Activated naive CD8-positive, alpha-beta T cell treated with anti-CD3 and anti-CD28 coated beads, Interleukin-2, amount 50 U/mL, for 24 hours (primary cell): ENCODE data around the gene TBC1D30.
"Not testable (repeated sequence)": the region's sequence is repeated elsewhere in the genome, so short reads cannot be mapped to it uniquely, and the experiment has no call there.

ENCODE experiments used
- ATAC-seq: fragments of 150-1000 bp; cut with Tn5 transposase; one replicate; pipeline ENCODE4 v1.10.0; 2021
- DNase-seq: peaks from one replicate; pipeline ENCODE4 v3.0.0; 2021
- H3K27ac Mint-ChIP-seq: one replicate; pipeline ENCODE4 v1.8.0; 2021; ENCODE audit warnings: mild to moderate bottlenecking, mixed read lengths
- H3K27me3 Mint-ChIP-seq: one replicate; pipeline ENCODE4 v1.8.0; 2021; ENCODE audit warnings: mixed read lengths
- H3K36me3 Mint-ChIP-seq: one replicate; pipeline ENCODE4 v1.8.0; 2021; ENCODE audit warnings: low read depth, mixed read lengths
- H3K4me1 Mint-ChIP-seq: one replicate; pipeline ENCODE4 v1.8.0; 2021; ENCODE audit warnings: mixed read lengths
- H3K4me3 Mint-ChIP-seq: one replicate; pipeline ENCODE4 v1.8.0; 2021; ENCODE audit warnings: mild to moderate bottlenecking, moderate library complexity, mixed read lengths
- H3K9me3 Mint-ChIP-seq: one replicate; pipeline ENCODE4 v1.8.0; 2021; ENCODE audit warnings: mixed read lengths

TBC1D30 gene

DNA sequence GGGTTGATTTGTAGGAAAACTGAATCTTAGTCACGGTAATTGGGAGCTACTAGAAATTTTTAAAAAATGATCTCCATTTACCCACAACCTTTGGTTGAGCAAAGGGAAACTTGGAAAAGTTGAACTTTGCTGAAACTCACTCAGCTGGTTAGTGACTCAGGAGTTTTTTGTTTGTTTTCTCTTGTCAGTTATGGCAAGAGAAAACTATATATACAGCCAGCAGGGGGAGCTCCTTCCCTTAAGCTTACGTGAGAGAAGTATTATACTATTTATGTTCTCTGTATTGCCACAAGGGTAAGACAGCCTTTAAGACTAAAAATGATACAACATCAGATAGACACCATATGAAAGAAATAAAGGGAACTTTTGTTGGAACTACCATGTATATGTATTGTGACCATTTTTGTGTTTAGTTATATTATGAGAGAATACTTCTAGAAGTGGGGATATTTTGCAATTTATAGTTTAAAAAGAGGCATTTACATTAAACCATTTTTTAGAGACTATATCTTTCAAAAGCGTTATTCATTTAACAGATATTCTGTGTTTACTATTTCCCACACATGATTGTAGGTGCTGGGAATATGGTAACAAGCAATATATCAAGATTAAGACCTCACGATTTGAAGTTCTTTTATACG lies 28.1 kb upstream of the TBC1D30 start:
- no peak overlapping the region for H3K4me3 Mint-ChIP-seq
- no peak overlapping the region for H3K27ac Mint-ChIP-seq
- peak; percentile 66 for DNase-seq
- H3K36me3 Mint-ChIP-seq = no peaks in the 10 kb centered on the region
- H3K9me3 Mint-ChIP-seq = no peaks in the 10 kb centered on the region
- peak; percentile 76 for ATAC-seq
- H3K27me3 Mint-ChIP-seq = peaks cover 17% of the 10 kb centered on the region
- H3K4me1 Mint-ChIP-seq = no peaks in the 10 kb centered on the region

DNA sequence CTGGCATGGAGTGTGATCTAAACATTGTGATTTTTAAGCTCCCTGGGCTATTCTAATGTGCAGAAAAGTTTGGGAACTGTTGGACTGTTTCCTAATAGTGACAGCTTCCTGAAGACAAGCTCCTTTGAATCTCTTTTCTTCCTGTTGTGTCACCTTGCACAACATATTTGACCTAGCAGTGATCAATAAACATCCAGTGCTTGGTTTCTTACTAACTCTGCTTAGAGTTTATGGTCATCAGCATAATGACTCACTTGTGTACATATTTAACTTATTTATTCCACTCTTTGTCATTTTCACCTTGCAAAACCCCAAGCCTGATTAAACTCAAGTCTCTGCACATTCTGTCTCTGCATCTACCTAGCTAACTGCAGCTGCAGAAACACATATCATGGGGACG lies 27.3 kb upstream of the TBC1D30 start:
- Mint-ChIP-seq H3K9me3 (no peaks in the 10 kb centered on the region), H3K36me3 (no peaks in the 10 kb centered on the region), H3K4me1 (peaks cover 1% of the 10 kb centered on the region), H3K27ac (no peak overlapping the region), H3K27me3 (peaks cover 19% of the 10 kb centered on the region), H3K4me3 (no peak overlapping the region)
- ATAC-seq (no peak), DNase-seq (no peak)

DNA sequence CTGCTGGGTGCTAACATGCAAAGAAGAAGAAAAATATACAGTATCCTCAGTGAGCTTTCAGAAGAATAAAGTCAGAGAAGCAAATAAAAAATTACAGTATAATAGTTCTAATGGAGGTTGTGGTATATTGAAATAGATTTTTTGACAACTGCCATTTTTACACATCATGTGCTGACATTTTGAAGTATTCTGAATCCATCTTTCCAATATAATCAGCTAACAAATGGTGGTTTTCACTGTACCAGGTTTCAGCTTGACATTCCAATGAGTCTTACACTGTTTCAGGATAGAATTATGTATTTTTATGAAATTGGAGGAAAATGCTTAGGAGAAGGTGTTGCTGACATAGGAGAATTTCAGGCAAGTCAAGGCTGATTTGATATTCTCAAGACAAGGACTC lies 26.3 kb upstream of the TBC1D30 start:
- ATAC-seq = no peak
- DNase-seq = no peak
- peaks cover 22% of the 10 kb centered on the region for H3K27me3 Mint-ChIP-seq
- H3K4me1 Mint-ChIP-seq = peaks cover 2% of the 10 kb centered on the region
- H3K4me3 Mint-ChIP-seq = no peak overlapping the region
- H3K36me3 Mint-ChIP-seq = no peaks in the 10 kb centered on the region
- no peaks in the 10 kb centered on the region for H3K9me3 Mint-ChIP-seq
- no peak overlapping the region for H3K27ac Mint-ChIP-seq

DNA sequence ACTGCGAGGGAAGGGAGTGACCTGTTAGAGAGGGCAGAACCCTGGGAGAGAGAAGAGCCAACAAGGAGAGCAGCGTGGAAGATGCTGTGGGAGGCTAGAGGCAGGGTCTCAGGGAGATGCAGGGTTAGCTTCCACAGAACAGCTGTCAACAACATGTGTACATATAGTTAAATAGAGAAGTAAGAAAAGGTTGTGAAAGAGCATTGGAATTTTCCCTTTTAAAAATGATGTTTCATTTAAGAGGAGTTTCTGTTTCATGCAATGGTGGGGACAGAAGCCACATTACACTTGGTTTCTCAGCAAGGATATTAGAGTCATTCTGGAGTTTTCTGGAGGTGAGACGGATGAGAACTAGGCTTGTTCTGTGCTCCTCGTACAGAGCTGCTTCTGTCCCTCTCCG lies 23.8 kb upstream of the TBC1D30 start:
- H3K27ac Mint-ChIP-seq = no peak overlapping the region
- H3K27me3 Mint-ChIP-seq = peaks cover 33% of the 10 kb centered on the region
- no peak for DNase-seq
- H3K4me1 Mint-ChIP-seq = peaks cover 2% of the 10 kb centered on the region
- H3K9me3 Mint-ChIP-seq = no peaks in the 10 kb centered on the region
- H3K4me3 Mint-ChIP-seq = no peak overlapping the region
- peak; percentile 33 for ATAC-seq
- H3K36me3 Mint-ChIP-seq = no peaks in the 10 kb centered on the region

DNA sequence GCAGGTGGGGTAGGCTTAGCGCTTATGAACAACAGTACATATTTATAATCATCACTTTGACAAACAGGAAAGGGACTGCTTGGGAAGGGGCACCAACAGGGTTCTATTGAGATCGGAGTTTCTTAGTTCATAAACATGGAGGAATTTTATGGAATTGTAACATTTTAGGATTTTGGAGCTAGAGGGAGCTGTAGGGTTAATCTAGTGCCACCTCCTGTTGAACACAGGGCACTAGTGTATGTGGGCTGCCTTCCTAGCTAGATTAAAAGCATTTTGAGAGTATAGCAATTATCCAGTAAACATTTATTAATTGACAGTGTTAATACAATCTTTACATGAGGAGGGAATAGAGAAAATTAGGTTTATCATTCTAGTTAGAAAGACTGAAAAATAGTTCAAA lies 23.1 kb upstream of the TBC1D30 start:
- DNase-seq = no peak
- Mint-ChIP-seq H3K4me3 (no peak overlapping the region), H3K27me3 (peaks cover 37% of the 10 kb centered on the region), H3K9me3 (no peaks in the 10 kb centered on the region), H3K27ac (no peak overlapping the region), H3K4me1 (peaks cover 2% of the 10 kb centered on the region), H3K36me3 (no peaks in the 10 kb centered on the region)
- ATAC-seq = no peak

DNA sequence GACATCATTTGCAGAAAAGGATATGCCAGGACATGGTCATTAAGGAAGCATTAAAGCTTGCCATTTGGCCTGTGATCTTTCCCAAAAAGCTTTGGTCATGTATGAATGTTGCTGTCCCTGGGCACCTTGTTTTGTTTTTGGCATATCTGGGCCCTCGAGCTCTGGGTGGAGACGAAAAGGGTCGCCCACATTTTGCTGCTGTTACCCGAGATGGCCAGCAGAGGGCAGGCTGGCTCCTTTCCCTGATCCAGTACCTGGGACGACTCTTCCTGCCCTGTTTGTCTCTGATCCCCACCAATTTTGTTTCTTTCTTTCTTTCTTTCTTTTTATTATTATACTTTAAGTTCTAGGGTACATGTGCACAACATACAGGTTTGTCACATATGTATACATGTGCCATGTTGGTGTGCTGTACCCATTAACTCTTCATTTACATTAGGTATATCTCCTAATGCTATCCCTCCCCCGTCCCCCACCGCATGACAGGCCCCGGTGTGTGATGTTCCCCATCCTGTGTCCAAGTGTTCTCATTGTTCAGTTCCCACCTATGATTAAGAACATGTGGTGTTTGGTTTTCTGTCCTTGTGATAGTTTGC lies 22.2 kb upstream of the TBC1D30 start:
- H3K27me3 Mint-ChIP-seq = peaks cover 44% of the 10 kb centered on the region
- H3K36me3 Mint-ChIP-seq, H3K4me1 Mint-ChIP-seq, H3K4me3 Mint-ChIP-seq, H3K9me3 Mint-ChIP-seq, H3K27ac Mint-ChIP-seq: not testable (repeated sequence)
- ATAC-seq (peak; percentile 80), DNase-seq (peak; percentile 72)

DNA sequence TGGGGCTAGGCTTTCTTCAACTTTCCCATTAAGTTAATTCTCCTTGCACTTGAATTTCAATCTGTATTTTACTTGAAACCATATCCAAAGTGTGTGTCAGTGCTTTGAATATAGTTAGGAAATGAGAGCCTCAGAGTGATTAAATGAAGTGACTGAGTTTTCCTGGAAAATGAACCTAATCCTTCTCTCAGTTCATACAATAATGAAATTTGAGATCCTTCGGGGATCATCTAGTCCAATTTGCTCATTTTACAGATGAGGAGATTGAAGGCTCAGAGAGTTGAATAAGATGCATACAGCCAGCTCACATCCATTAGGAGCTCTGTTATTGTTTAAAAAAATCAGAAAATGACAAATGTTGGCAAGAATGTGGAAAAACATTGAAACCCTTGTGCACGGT lies 18.3 kb upstream of the TBC1D30 start:
- Mint-ChIP-seq H3K4me1 (peaks cover 6% of the 10 kb centered on the region), H3K27me3 (peaks cover 56% of the 10 kb centered on the region), H3K9me3 (peaks cover 4% of the 10 kb centered on the region), H3K36me3 (no peaks in the 10 kb centered on the region), H3K27ac (no peak overlapping the region), H3K4me3 (no peak overlapping the region)
- no peak for DNase-seq
- no peak for ATAC-seq

DNA sequence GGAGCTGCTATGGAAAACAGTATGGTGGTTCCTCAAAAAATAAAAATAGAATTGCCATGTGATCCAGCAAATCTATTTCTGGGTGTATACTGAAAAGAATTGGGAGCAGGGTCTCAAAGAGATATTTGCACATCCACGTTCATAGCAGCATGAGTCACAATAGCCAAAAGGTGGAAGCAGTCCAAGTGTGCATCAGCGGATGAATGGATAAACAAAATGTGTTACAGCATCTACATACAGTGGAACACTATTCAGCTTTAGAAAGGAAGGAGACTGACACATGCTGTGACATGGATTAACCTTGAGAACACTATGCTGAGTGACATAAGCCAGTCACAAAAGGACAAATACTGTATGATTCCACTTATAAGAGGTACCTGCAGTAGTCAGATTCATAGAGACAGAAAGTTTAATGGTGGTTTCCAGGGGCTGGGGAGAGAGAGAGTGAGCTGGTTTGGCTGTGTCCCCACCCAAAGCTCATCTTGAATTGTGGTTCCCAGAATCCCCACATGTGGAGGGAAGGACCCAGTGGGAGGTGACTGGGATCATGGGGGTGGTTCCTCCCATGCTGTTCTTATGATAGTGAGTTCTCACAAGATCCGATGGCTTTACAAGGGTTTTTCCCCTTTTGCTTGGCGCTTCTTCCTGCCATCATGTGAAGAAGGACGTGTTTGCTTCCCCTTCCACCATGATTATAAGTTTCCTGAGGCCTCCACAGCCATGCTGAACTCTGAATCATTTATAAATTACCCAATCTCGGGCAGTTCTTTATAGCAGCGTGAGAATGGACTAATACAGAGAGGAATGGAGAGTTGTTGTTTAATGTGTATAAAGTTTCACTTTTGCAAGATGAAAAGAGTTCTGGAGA lies 17.6 kb upstream of the TBC1D30 start:
- Mint-ChIP-seq H3K36me3 (no peaks in the 10 kb centered on the region), H3K9me3 (peaks cover 4% of the 10 kb centered on the region), H3K4me1 (peaks cover 6% of the 10 kb centered on the region), H3K4me3 (no peak overlapping the region), H3K27me3 (peaks cover 57% of the 10 kb centered on the region), H3K27ac (no peak overlapping the region)
- no peak for DNase-seq
- no peak for ATAC-seq

DNA sequence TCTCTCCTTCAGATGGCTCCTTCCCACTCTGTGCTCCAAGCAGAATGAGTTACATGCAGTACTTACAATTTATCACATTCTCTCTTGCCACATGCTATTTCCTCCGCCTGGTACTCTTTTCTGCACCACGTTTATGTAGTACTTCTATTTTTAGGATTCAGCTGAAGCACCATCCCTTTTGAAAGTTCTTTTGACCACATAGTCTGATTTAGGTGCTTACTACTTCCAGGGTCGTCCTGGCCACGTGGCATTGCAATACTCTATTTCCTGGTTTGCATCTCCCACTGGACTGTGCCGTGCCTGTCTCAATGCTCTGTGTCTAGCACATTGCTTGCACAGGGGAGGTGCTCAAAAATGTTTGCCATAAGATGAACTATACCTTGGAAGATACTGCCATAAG lies 16.3 kb upstream of the TBC1D30 start:
- DNase-seq (no peak), ATAC-seq (no peak)
- H3K36me3 Mint-ChIP-seq = no peaks in the 10 kb centered on the region
- H3K9me3 Mint-ChIP-seq = peaks cover 4% of the 10 kb centered on the region
- peaks cover 53% of the 10 kb centered on the region for H3K27me3 Mint-ChIP-seq
- H3K4me3 Mint-ChIP-seq = no peak overlapping the region
- no peak overlapping the region for H3K27ac Mint-ChIP-seq
- peaks cover 4% of the 10 kb centered on the region for H3K4me1 Mint-ChIP-seq

DNA sequence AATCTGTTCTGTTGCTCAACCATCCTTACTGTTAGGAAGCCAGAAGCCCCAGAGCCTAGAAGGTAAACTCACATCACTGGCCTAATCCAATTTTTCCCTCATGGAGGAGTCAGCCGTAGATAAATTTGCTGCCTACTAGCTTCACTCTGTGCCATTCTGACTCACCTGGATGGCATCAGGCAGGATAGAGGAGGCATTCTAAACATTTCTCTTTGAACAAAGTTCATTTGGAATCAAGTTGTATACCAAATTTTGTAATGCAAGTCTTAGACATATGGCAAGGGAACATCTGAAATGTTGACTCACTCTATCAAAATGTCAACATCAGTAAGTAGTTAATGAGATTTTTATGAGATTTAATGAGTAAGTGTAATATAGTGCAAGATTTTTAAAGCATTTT lies 13.6 kb upstream of the TBC1D30 start:
- peaks cover 4% of the 10 kb centered on the region for H3K4me1 Mint-ChIP-seq
- no peaks in the 10 kb centered on the region for H3K36me3 Mint-ChIP-seq
- no peak overlapping the region for H3K27ac Mint-ChIP-seq
- H3K27me3 Mint-ChIP-seq = peaks cover 41% of the 10 kb centered on the region
- peaks cover 4% of the 10 kb centered on the region for H3K9me3 Mint-ChIP-seq
- no peak overlapping the region for H3K4me3 Mint-ChIP-seq
- DNase-seq (no peak), ATAC-seq (no peak)

DNA sequence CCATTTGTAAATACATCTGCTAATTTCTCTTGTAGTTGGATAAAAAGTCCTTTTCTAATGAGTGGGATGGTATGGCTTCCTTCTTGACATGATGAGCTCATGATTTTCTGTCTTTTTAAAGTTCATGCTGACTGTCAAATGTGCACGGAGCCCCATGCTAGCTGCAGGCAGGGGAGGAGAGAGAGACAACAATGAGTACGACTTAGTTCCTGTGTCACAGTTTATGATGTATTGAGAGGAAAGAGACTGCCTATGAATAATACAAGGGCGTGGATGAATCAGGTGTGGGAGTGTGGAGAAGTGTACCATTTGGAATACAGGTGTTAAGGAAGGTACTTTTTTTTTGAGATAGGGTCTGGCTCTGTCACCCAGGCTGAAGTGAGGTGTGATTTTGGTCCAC lies 10.7 kb upstream of the TBC1D30 start:
- no peak overlapping the region for H3K4me3 Mint-ChIP-seq
- no peaks in the 10 kb centered on the region for H3K9me3 Mint-ChIP-seq
- no peak overlapping the region for H3K27ac Mint-ChIP-seq
- peaks cover 30% of the 10 kb centered on the region for H3K27me3 Mint-ChIP-seq
- H3K4me1 Mint-ChIP-seq = no peaks in the 10 kb centered on the region
- no peaks in the 10 kb centered on the region for H3K36me3 Mint-ChIP-seq
- DNase-seq (no peak), ATAC-seq (no peak)

DNA sequence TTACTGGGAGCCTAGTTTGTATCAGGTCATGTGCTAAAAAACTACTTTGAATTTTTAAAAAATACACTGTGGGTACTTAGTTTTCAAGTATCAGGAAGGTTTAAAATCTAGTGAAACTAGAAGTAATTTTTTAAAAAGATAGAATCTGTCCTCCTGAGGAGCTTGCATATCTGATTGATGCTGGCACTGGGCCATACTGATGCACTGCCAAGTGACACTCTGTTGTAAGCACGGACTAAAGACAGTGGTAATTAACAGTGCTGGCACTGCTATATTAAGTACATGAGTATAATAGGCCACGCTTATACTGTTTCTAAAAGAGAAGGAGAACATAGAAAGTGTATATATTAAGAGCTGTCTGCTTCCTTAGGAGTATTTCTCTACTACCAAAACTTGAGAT lies 10.0 kb upstream of the TBC1D30 start:
- Mint-ChIP-seq H3K27me3 (peaks cover 25% of the 10 kb centered on the region), H3K4me3 (no peak overlapping the region), H3K27ac (no peak overlapping the region), H3K36me3 (no peaks in the 10 kb centered on the region), H3K9me3 (no peaks in the 10 kb centered on the region), H3K4me1 (no peaks in the 10 kb centered on the region)
- DNase-seq (no peak), ATAC-seq (no peak)

DNA sequence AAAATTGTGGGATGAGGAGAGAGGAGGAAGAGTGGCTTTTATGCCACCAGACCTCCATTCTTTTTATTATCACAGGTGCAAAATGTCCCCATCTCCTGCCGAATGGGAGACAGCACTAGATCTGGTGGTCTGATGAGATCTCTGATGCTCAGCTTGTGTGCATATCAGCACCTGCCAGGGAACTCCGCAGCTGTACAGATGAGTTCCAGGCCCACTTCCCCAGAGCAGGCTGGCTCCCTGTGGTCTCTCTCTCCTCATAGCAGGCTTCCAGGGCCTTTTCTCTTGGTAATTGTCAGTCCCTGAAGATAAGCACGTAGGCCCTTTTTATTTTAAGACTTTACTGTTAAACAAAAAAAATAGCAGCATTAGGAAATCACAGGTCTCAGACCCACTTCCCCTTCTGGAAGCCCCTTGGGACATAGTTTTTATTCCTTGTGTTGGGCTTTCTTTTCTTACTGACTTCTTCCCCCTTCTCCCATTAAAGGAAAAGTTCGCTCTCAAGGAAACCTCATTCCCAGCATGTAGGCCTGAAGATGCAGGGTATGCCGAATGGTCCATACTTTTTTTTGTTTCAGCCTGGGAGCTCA lies 4.5 kb upstream of the TBC1D30 start:
- H3K4me3 Mint-ChIP-seq = no peak overlapping the region
- peaks cover 2% of the 10 kb centered on the region for H3K36me3 Mint-ChIP-seq
- H3K9me3 Mint-ChIP-seq = no peaks in the 10 kb centered on the region
- H3K27ac Mint-ChIP-seq = no peak overlapping the region
- DNase-seq (no peak), ATAC-seq (no peak)
- H3K27me3 Mint-ChIP-seq = peaks cover 25% of the 10 kb centered on the region
- peaks cover 2% of the 10 kb centered on the region for H3K4me1 Mint-ChIP-seq

DNA sequence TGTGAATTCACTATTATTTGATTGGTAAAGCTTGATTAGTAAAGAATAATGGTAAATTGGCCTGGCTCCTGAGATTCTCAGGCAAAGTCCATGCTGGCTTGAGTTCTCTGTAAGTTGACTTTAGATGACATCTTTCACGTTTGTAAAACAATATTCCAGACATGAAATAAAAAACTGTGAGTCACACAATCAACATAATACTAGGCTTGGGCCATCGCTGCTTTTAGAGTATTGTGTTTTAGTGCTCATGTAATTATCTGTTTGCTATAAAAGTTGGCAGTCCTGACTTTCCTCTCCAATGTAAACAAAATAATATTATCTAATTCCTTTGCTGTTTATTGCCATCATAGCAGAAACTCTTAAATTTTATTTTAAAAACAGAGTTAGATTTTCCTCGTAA lies 3.9 kb upstream of the TBC1D30 start:
- peaks cover 2% of the 10 kb centered on the region for H3K36me3 Mint-ChIP-seq
- no peaks in the 10 kb centered on the region for H3K9me3 Mint-ChIP-seq
- no peak overlapping the region for H3K4me3 Mint-ChIP-seq
- H3K27ac Mint-ChIP-seq = no peak overlapping the region
- peaks cover 5% of the 10 kb centered on the region for H3K4me1 Mint-ChIP-seq
- DNase-seq = no peak
- H3K27me3 Mint-ChIP-seq = peaks cover 29% of the 10 kb centered on the region
- no peak for ATAC-seq

DNA sequence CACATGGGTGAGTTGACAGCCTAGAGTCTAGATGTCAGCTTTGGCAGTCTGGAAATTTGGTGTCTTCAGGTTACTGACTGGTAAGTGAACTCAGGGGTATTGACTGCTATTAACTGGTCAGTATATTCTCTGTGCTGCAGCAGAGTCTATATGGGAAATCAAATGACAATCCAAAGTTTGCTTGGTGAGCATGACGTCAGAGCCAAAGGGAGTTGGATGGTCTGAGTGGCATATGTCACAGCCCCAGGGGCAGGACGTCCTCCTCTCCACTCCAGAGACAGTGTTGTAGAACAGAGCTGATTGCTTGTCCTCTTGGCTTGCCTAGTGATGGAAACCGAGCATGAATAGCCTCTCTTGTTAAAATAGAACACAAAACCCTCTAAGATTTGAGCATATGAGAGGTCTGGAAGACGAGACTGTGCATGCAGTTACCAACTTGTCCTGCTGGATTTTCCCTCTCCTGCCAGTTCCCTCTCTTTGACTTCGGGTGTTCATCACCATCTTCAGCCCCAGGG lies 3.3 kb upstream of the TBC1D30 start:
- DNase-seq (no peak), ATAC-seq (no peak)
- no peaks in the 10 kb centered on the region for H3K9me3 Mint-ChIP-seq
- H3K4me1 Mint-ChIP-seq = peaks cover 9% of the 10 kb centered on the region
- H3K36me3 Mint-ChIP-seq = peaks cover 2% of the 10 kb centered on the region
- no peak overlapping the region for H3K4me3 Mint-ChIP-seq
- no peak overlapping the region for H3K27ac Mint-ChIP-seq
- peaks cover 33% of the 10 kb centered on the region for H3K27me3 Mint-ChIP-seq
